Endometrial microvascular endothelial cells (primary cell): ENCODE data around the gene SCAND1. TPM values are rescaled to one million over a fixed set of nuclear protein-coding genes. Genes with fewer than 3 reads are reported as not detected.

Experiments
- in situ Hi-C: cut with HindIII; loops from 2 replicates; pipeline ENCODE4 v1.10.0; 2017; ENCODE audit warnings: low sequenced_read_pairs, low pct_unique_long_range_greater_than_20kb; ENCODE audit errors: inconsistent ontology term
- total RNA-seq: library from RNA; depleted of rRNA; stranded (reverse); fragments of >200 nt; gene quantifications from one replicate; pipeline ENCODE4 v1.2.3, GENCODE V29; 2015; ENCODE audit errors: inconsistent ontology term

Gene SCAND1
- total RNA-seq, 1 donor from 2014 or later: 96.5 TPM

- in situ Hi-C loops: no loop called here
Observed at GRCh38 chr20:35912881-35913280, 41.4 kb downstream of the SCAND1 start.

GRCh38 chr20:35910254-35910653 lies 44.0 kb downstream of the SCAND1 start:
- in situ Hi-C loops: no loop called here

GRCh38 chr20:35909796-35910195 lies 44.5 kb downstream of the SCAND1 start:
- in situ Hi-C loops: no loop called here

GRCh38 chr20:35909176-35909575 lies 45.1 kb downstream of the SCAND1 start:
- in situ Hi-C loops: no loop called here

- in situ Hi-C loops: no loop called here
Observed at GRCh38 chr20:35908007-35908406, 46.3 kb downstream of the SCAND1 start.

GRCh38 chr20:35907017-35907701 lies 47.1 kb downstream of the SCAND1 start:
- in situ Hi-C loops: no loop called here

- in situ Hi-C loops: no loop called here
Observed at GRCh38 chr20:35904982-35905663, 49.2 kb downstream of the SCAND1 start.

- in situ Hi-C loops: no loop called here
Observed at GRCh38 chr20:35903843-35904242, 50.5 kb downstream of the SCAND1 start.

Other genes with a start within 250 kb of the SCAND1 start
- 144 TPM for gene RBM39, start 212.2 kb downstream of the SCAND1 start, total RNA-seq
- gene PHF20, start 182.5 kb downstream of the SCAND1 start, total RNA-seq: 29.5 TPM
- 7.6 TPM for gene CNBD2, start 14.1 kb upstream of the SCAND1 start, total RNA-seq
- gene EPB41L1, start 200.2 kb upstream of the SCAND1 start, total RNA-seq: 22.7 TPM